ENCODE measurements around the gene TNFSF15. TPM values are rescaled to one million over a fixed set of nuclear protein-coding genes. Genes with fewer than 3 reads are reported as not detected.

Gene TNFSF15
- total RNA-seq (2021; fragmentation: NEBNext Ultra II Directional; extraction: Animal tissue kit (Norgen Biotek cat#: 25700)) = under 1 TPM in 5 of 6 experiments, not detected in 1; 0.02 to 0.21 (median 0.05) TPM
- long read RNA-seq = 0 reads

DNA sequence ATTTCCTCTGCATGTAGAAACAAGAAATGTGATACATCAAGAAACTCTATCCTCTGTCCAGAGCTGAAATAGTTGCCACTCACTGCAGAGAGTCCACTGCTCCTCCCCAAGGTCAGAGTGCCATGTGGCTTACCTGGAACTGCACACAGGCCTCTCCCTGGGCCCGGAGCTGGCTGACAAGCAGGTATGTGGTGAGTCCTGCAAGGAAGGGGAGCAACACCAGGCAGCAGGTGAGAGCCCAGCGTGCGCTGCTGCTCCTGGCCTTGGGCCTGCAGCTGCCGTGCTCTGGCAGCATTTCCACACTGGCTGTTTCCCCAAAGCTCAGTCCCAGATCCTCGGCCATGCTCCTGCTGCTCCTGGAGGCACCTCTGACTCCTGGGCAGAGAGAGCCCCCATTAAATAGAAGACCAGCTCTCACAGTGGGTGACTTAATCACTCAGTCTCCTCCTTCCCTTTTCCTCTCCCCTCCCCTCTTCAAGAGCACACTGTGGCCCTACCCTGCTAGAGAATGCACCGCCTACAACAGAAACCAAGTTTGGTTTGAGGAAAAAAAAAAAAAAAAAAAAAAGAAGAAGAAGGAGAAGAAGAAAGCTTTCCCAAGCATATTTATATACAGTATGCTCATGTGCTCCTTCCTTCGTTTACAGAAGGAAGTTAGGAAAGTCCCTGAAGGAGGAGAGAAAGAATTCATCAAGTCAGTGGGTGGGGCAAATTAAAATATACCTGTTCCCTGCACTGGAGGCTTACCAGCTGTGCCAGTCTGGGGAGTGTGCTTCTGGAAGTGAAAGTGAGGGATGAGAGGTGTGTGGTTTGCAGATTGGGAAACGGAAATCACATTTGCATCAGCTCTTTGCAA is at the start of gene TNFSF15:
Gene TNFSF15 (minus strand): TSS at position 370 of the 856 bp plus-strand sequence. CDS start 27 bp downstream, at position 343.
- no peak for DNase-seq
- peak within 1 kb of the TSS; percentile 11; the same call in 1 of the 2 replicates for H3K4me3 Mint-ChIP-seq
- no peaks in the 10 kb centered on the region for H3K36me3 Mint-ChIP-seq (ENCODE audit: low read depth)
- peaks cover 35% of the 10 kb centered on the region for H3K4me1 Mint-ChIP-seq (ENCODE audit: low read depth)
- peaks cover 12% of the 10 kb centered on the region for H3K27me3 Mint-ChIP-seq (ENCODE audit: insufficient read depth)
- H3K9me3 Mint-ChIP-seq = no peaks in the 10 kb centered on the region
- TF ChIP-seq, protein P1, sequence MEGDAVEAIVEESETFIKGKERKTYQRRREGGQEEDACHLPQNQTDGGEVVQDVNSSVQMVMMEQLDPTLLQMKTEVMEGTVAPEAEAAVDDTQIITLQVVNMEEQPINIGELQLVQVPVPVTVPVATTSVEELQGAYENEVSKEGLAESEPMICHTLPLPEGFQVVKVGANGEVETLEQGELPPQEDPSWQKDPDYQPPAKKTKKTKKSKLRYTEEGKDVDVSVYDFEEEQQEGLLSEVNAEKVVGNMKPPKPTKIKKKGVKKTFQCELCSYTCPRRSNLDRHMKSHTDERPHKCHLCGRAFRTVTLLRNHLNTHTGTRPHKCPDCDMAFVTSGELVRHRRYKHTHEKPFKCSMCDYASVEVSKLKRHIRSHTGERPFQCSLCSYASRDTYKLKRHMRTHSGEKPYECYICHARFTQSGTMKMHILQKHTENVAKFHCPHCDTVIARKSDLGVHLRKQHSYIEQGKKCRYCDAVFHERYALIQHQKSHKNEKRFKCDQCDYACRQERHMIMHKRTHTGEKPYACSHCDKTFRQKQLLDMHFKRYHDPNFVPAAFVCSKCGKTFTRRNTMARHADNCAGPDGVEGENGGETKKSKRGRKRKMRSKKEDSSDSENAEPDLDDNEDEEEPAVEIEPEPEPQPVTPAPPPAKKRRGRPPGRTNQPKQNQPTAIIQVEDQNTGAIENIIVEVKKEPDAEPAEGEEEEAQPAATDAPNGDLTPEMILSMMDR (IDR thresholded peaks at IDR 0.05) = no peak
- no peak within 1 kb of the TSS for H3K27ac Mint-ChIP-seq

DNA sequence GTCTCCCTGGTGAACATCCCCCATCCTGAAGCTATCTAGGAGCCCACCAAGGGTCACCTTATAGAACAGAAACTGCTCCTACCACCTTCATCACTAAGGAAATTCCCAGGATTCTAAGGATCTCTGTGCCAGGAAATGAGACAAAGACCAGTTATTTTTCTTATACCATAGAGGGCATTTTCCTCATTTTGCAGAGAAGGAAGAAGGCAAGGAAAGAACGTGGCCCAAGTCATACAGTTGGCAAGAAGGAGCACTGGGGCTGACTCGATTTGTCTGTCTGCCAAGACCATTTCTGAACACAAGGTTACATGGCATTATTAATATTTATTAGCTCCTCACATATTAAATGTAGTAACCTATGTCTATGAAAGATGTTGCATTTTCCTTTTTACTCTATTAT is 49.6 kb upstream of the TNFSF15 start:
- Mint-ChIP-seq H3K36me3 (ENCODE audit: low read depth) (peaks cover 5% of the 10 kb centered on the region), H3K9me3 (no peaks in the 10 kb centered on the region), H3K4me1 (ENCODE audit: low read depth) (peaks cover 60% of the 10 kb centered on the region), H3K27me3 (ENCODE audit: insufficient read depth) (peaks cover 1% of the 10 kb centered on the region; the same call in 1 of the 2 replicates), H3K27ac (peak overlapping the region; percentile 93), H3K4me3 (no peak overlapping the region)
- TF ChIP-seq, protein P1 (IDR thresholded peaks at IDR 0.05) = no peak
- no peak for DNase-seq

DNA sequence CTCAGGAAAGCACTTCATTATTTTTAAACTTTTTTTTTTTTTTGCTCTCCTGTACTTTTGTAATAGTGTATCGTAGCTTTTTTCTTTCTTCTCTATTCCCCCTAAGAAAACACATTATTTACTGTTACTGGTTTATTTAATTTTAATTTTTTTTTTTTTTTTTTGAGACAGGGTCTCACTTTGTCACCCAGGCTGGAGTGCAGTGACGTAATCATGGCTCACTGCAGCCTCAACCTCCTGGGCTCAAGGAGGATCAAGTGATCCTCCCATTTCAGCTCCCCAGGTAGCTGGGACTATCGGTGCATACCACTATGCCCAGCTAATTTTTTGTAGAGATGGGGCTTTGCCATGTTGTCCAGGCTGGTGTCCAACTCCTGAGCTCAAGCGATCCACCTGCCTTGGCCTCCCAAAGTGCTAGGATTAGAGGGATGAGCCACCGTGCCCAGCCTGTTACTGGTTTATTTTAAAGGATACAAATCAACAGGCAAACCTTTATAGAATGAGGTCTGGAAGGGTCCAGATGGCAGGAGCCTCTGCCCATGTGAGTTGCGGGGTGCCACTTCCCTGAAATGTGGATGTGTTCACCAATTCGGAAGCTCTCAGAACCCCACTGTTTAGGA is 49.0 kb upstream of the TNFSF15 start:
- Mint-ChIP-seq H3K9me3 (no peaks in the 10 kb centered on the region), H3K27ac (peak overlapping the region; percentile 93; the same call in 1 of the 2 replicates), H3K4me3 (no peak overlapping the region), H3K27me3 (ENCODE audit: insufficient read depth) (peaks cover 1% of the 10 kb centered on the region; the same call in 1 of the 2 replicates), H3K4me1 (ENCODE audit: low read depth) (peaks cover 67% of the 10 kb centered on the region), H3K36me3 (ENCODE audit: low read depth) (peaks cover 5% of the 10 kb centered on the region)
- TF ChIP-seq, protein P1 (IDR thresholded peaks at IDR 0.05) = no peak
- no peak for DNase-seq

DNA sequence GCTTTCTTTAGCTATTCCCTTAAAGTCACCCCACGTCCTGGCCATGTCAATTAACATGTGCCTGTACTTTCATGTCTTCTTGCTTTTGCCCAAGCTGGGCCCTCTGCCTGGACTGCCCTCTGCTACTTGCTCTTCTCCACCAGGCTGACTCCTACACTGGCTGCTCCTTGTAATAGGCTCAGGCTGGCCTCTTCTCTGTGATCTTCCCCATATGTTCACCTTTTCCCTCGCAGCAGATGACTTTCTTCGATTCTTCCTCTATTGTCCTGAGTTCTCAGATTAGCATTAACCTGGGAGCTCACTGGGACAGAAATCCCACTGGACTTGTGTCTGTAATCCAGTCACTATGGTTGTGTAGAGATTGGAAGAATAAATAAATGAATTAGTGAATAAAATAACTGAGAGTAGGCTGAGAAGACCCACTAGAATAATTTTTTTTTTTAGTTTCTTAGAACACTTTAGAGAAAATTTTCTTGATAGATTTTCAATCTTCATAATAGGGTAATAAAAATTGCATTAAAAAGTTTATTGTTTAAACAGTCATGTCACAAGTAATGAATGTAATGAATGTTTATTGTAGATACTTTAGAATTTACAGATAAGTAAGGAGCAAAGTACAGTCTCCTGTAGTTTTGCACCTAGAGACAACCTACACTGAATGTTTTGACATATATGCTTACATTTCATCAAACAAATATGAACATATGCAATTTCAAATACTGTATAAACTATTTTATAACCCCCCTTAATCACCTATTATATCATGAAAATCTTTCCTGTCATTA is 47.4 kb upstream of the TNFSF15 start:
- Mint-ChIP-seq H3K27me3 (ENCODE audit: insufficient read depth) (peaks cover 1% of the 10 kb centered on the region; the same call in 1 of the 2 replicates), H3K4me1 (ENCODE audit: low read depth) (peaks cover 66% of the 10 kb centered on the region), H3K9me3 (no peaks in the 10 kb centered on the region), H3K36me3 (ENCODE audit: low read depth) (no peaks in the 10 kb centered on the region; the same call in 1 of the 2 replicates), H3K4me3 (no peak overlapping the region), H3K27ac (no peak overlapping the region)
- DNase-seq = no peak
- TF ChIP-seq, protein P1 (IDR thresholded peaks at IDR 0.05) = no peak

DNA sequence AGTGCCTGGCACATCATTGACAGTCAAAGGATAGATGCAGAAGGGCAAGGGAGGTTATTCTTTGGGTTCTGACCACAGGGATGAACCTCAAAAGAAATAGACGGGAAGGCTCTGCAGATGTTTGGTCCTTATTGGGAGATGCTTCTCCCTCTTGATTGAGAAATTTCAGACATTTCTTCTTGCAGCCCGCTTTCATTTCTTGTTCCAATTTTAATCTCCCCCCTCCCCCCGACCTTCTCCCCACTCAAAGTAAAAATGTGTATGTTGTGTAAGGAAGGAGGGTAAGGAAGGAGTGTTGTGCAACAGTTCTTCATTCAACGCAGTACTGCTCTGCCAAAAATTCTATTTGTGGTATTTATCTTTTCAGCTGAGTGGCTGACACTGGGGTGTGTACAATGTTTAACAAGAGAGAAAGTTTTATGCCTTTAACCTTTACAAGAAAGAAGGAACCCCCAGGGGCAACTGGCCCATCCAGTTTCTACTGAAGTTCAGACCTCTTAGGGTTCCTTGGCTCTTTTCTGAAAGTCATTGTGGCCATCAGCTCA is 46.3 kb upstream of the TNFSF15 start:
- H3K4me3 Mint-ChIP-seq = no peak overlapping the region
- peaks cover 1% of the 10 kb centered on the region; the same call in 1 of the 2 replicates for H3K27me3 Mint-ChIP-seq (ENCODE audit: insufficient read depth)
- H3K4me1 Mint-ChIP-seq (ENCODE audit: low read depth) = peaks cover 62% of the 10 kb centered on the region
- DNase-seq = no peak
- no peak overlapping the region for H3K27ac Mint-ChIP-seq
- TF ChIP-seq, protein P1 (IDR thresholded peaks at IDR 0.05) = no peak
- no peaks in the 10 kb centered on the region; the same call in 1 of the 2 replicates for H3K36me3 Mint-ChIP-seq (ENCODE audit: low read depth)
- no peaks in the 10 kb centered on the region for H3K9me3 Mint-ChIP-seq
